B cell (primary cell): ENCODE data around the gene LEMD2. TPM values are rescaled to one million over a fixed set of nuclear protein-coding genes. Genes with fewer than 3 reads are reported as not detected.

Experiments used
- ATAC-seq: fragments of 200-7000 bp; cut with Tn5 transposase; one replicate; pipeline ENCODE4 v1.10.0; 2021; ENCODE audit warnings: low read depth, mild to moderate bottlenecking, moderate number of reproducible peaks, moderate library complexity
- CTCF ChIA-PET: fragments of 350-600 bp; sonication (Branson Sonifier 250); formaldehyde crosslinking; loops from one replicate; lab custom pipeline; 2021; ENCODE audit warnings: antibody characterized with exemption, inconsistent platforms; lab: Charles Lee
- POLR2A ChIA-PET: fragments of 350-600 bp; sonication (Branson Sonifier 250); formaldehyde crosslinking; loops from one replicate; lab custom pipeline; 2021; ENCODE audit warnings: antibody characterized with exemption; lab: Charles Lee
- DNase-seq: peaks from one replicate; pipeline ENCODE4 v3.0.0; 2013
- H2AFZ ChIP-seq: 2 replicates; pipeline ENCODE4 v1.6.1; 2012; ENCODE audit warnings: mild to moderate bottlenecking, low read depth, low read length; ENCODE audit not compliant: insufficient read depth, poor library complexity, severe bottlenecking
- H3K27ac ChIP-seq, 2 donors: 1 replicate in 1 of 2; 2 replicates in 1 of 2; pipeline ENCODE4 v1.5.1; 2012 to 2013; ENCODE audit warnings: low read length in 2 of 2, mild to moderate bottlenecking in 2 of 2, moderate library complexity in 1 of 2
- H3K27me3 ChIP-seq, 4 experiments: fragments of 200-600 bp in 1 of 4; sonication (generic) in 1 of 4; replicated peaks in 1 of 4; 1 replicate in 2 of 4; 2 replicates in 2 of 4; pipeline versions ENCODE4 v1.6.1 to v1.7.0; 2013 to 2016; ENCODE audit warnings: low read length in 3 of 4, mild to moderate bottlenecking in 2 of 4, mixed read lengths in 1 of 4, moderate library complexity in 1 of 4; ENCODE audit not compliant: insufficient read depth in 4 of 4, control insufficient read depth in 3 of 4; ENCODE audit errors: control extremely low read depth in 1 of 4
- H3K36me3 ChIP-seq, 2 experiments: replicated peaks in 1 of 2; 1 replicate in 1 of 2; 2 replicates in 1 of 2; pipeline versions ENCODE4 v1.6.1 to v1.7.1; 2013; ENCODE audit warnings: low read length in 1 of 2; ENCODE audit not compliant: insufficient read depth in 2 of 2, control insufficient read depth in 1 of 2; ENCODE audit errors: control extremely low read depth in 1 of 2, extremely low read depth in 1 of 2
- H3K4me1 ChIP-seq, 2 donors: fragments of 200-600 bp in 1 of 2; sonication (generic) in 1 of 2; 1 replicate in 1 of 2; 2 replicates in 1 of 2; pipeline versions ENCODE4 v1.5.1 to v1.6.1; 2013 to 2017; ENCODE audit warnings: low read length in 2 of 2; ENCODE audit not compliant: control insufficient read depth in 2 of 2, insufficient read depth in 2 of 2
- H3K4me2 ChIP-seq: replicated peaks from 2 replicates; pipeline ENCODE3; 2012; ENCODE audit warnings: mild to moderate bottlenecking, low read depth, low read length; ENCODE audit not compliant: poor library complexity, severe bottlenecking
- H3K4me3 ChIP-seq, 5 experiments: fragments of 200-600 bp in 1 of 5; sonication (generic) in 1 of 5; 1 replicate in 3 of 5; 2 replicates in 2 of 5; pipeline versions ENCODE4 v1.5.1 to v1.7.0; 2011 to 2016; ENCODE audit warnings: low read length in 4 of 5, mild to moderate bottlenecking in 4 of 5, low read depth in 2 of 5, control low read depth in 1 of 5, moderate library complexity in 1 of 5; ENCODE audit not compliant: insufficient read depth in 1 of 5; ENCODE audit errors: control extremely low read depth in 1 of 5, extremely low read depth in 1 of 5
- H3K79me2 ChIP-seq: fragments of 200-600 bp; sonication (generic); one replicate; pipeline ENCODE4 v1.6.0; 2016; ENCODE audit warnings: low read length; ENCODE audit not compliant: control insufficient read depth, insufficient read depth
- H3K9ac ChIP-seq: fragments of 200-600 bp; sonication (generic); 2 replicates; pipeline ENCODE4 v1.6.1; 2017; ENCODE audit warnings: mild to moderate bottlenecking, low read length, moderate library complexity
- H3K9me3 ChIP-seq, 3 donors: one replicate each; pipeline versions ENCODE4 v1.6.1 to v1.7.1; 2013; ENCODE audit warnings: low read length in 2 of 3; ENCODE audit not compliant: control insufficient read depth in 2 of 3, insufficient read depth in 1 of 3; ENCODE audit errors: control extremely low read depth in 1 of 3
- H4K20me1 ChIP-seq: 2 replicates; pipeline ENCODE4 v1.6.0; 2012; ENCODE audit warnings: mild to moderate bottlenecking, low read length; ENCODE audit not compliant: insufficient read depth, control insufficient read depth, poor library complexity, severe bottlenecking
- H3K27ac Mint-ChIP-seq: one replicate; pipeline ENCODE4 v1.8.0; 2021; ENCODE audit warnings: mixed read lengths
- H3K27me3 Mint-ChIP-seq: one replicate; pipeline ENCODE4 v1.8.0; 2021; ENCODE audit warnings: mixed read lengths
- H3K4me1 Mint-ChIP-seq: one replicate; pipeline ENCODE4 v1.8.0; 2021; ENCODE audit warnings: mixed read lengths
- H3K4me3 Mint-ChIP-seq: one replicate; pipeline ENCODE4 v1.8.0; 2021; ENCODE audit warnings: mixed read lengths
- H3K9me3 Mint-ChIP-seq: one replicate; pipeline ENCODE4 v1.8.0; 2022; ENCODE audit warnings: mixed read lengths; ENCODE audit not compliant: insufficient read depth
- EZH2 ChIP-seq: IDR thresholded peaks from 2 replicates; pipeline ENCODE4 v1.6.1; 2012; ENCODE audit warnings: borderline replicate concordance, low read depth, mild to moderate bottlenecking, moderate library complexity, low read length; ENCODE audit not compliant: insufficient read depth, poor library complexity, severe bottlenecking
- WGBS: methylation state at CpG from one replicate; pipeline ENCODE4 v1.1.5; 2013; ENCODE audit warnings: missing lambda C conversion rate; ENCODE audit not compliant: insufficient coverage; 5-methylcytosine and 5-hydroxymethylcytosine counted together
- intact Hi-C: fragments of 100-400 bp; cut with micrococcal nuclease; formaldehyde crosslinking; loops from one replicate; pipeline ENCODE4 v1.10.0; 2022
- polyA plus RNA-seq: library from polyadenylated mRNA; depleted of rRNA; stranded (reverse); fragments of >200 nt; gene quantifications from 2 replicates; pipeline ENCODE4 v1.2.3, GENCODE V29; 2012
- total RNA-seq, 2 donors: library from RNA; stranded (reverse); fragments of 120-200 nt in 1 of 2; gene quantifications; 1 replicate in 1 of 2; 2 replicates in 1 of 2; pipeline versions ENCODE4 v1.2.3 to v1.2.4, GENCODE V29; 2013 to 2022
- TF ChIP-seq, protein P1 (sequence below): fragments of 200-600 bp; IDR thresholded peaks from one replicate; pipeline ENCODE4 v1.8.0; 2022; ENCODE audit warnings: antibody characterized with exemption, mild to moderate bottlenecking

The LEMD2 gene
- total and polyA plus RNA-seq, 2 donors (not counting 1 experiment from before 2014, with no cell fraction given), result 58.7 to 113 TPM

- intact Hi-C loops, result no loop called here
- no CpG with 5 or more reads among the region's 7 CpGs for WGBS
- Histone ChIP-seq H3K4me2 (no peak overlapping the region), H3K27ac (no peak overlapping the region), H3K36me3 (no peaks in the 10 kb centered on the region), H3K79me2 (no peaks in the 10 kb centered on the region), H3K9me3 (no peaks in the 10 kb centered on the region), H3K4me1 (peaks cover 0 to 3% of the 10 kb centered on the region in 2 donors), H4K20me1 (no peaks in the 10 kb centered on the region), H3K4me3 (no peak overlapping the region), H3K27me3 (peaks cover 0 to 9% (median under 1%) of the 10 kb centered on the region in 4 experiments), H2AFZ (no peak overlapping the region), H3K9ac (no peak overlapping the region)
- peaks cover 3% of the 10 kb centered on the region for H3K4me1 Mint-ChIP-seq
- no peak overlapping the region for H3K27ac Mint-ChIP-seq
- H3K27me3 Mint-ChIP-seq, result peaks cover 30% of the 10 kb centered on the region
- DNase-seq (no peak), ATAC-seq (no peak)
- POLR2A ChIA-PET, result no interaction called here
- H3K9me3 Mint-ChIP-seq, result no peaks in the 10 kb centered on the region
- TF ChIP-seq, protein P1, sequence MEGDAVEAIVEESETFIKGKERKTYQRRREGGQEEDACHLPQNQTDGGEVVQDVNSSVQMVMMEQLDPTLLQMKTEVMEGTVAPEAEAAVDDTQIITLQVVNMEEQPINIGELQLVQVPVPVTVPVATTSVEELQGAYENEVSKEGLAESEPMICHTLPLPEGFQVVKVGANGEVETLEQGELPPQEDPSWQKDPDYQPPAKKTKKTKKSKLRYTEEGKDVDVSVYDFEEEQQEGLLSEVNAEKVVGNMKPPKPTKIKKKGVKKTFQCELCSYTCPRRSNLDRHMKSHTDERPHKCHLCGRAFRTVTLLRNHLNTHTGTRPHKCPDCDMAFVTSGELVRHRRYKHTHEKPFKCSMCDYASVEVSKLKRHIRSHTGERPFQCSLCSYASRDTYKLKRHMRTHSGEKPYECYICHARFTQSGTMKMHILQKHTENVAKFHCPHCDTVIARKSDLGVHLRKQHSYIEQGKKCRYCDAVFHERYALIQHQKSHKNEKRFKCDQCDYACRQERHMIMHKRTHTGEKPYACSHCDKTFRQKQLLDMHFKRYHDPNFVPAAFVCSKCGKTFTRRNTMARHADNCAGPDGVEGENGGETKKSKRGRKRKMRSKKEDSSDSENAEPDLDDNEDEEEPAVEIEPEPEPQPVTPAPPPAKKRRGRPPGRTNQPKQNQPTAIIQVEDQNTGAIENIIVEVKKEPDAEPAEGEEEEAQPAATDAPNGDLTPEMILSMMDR, result no peak
- TF ChIP-seq EZH2, result no peak
- no peak overlapping the region for H3K4me3 Mint-ChIP-seq
- CTCF ChIA-PET, result interaction anchor here (0.6 to 3.9 kb wide), 15 partner anchors 16 to 282 kb away, joined by 3 to 13 read pairs (median 4); partner anchors contain the start of genes BAK1 and UQCC2
Observed at GRCh38 chr6:33745548-33745947, 43.4 kb downstream of the LEMD2 start.

- no peaks in the 10 kb centered on the region for H3K9me3 ChIP-seq
- H3K4me3 ChIP-seq, result no peak overlapping the region
- no peaks in the 10 kb centered on the region for H4K20me1 ChIP-seq
- no peak overlapping the region for H3K4me3 Mint-ChIP-seq
- H3K4me1 ChIP-seq, result peaks cover 0 to 3% of the 10 kb centered on the region in 2 donors
- no peaks in the 10 kb centered on the region for H3K79me2 ChIP-seq
- H3K9ac ChIP-seq, result no peak overlapping the region
- no peaks in the 10 kb centered on the region for H3K9me3 Mint-ChIP-seq
- no peaks in the 10 kb centered on the region for H3K36me3 ChIP-seq
- H3K4me1 Mint-ChIP-seq, result peaks cover 3% of the 10 kb centered on the region
- intact Hi-C loops, result loop anchor here (1.0 kb wide), 4 partner anchors 34 to 409 kb away; partner anchors contain the start of gene UQCC2
- ATAC-seq, result no peak
- no peak for DNase-seq
- no peak overlapping the region for H3K4me2 ChIP-seq
- peaks cover 26% of the 10 kb centered on the region for H3K27me3 Mint-ChIP-seq
- ChIA-PET CTCF (interaction anchor here (0.8 to 4.1 kb wide), 21 partner anchors 16 to 410 kb away, joined by 3 to 27 read pairs (median 7); partner anchors contain the start of genes BAK1 and UQCC2), POLR2A (no interaction called here)
- H2AFZ ChIP-seq, result no peak overlapping the region
- 83% methylated on average over 13 of the region's 13 CpGs for WGBS
- no peak overlapping the region for H3K27ac Mint-ChIP-seq
- peaks cover 0 to 9% (median under 1%) of the 10 kb centered on the region in 4 experiments for H3K27me3 ChIP-seq
- TF ChIP-seq, protein P1, result no peak
- TF ChIP-seq EZH2, result no peak
- H3K27ac ChIP-seq, result no peak overlapping the region
Observed at GRCh38 chr6:33744895-33745546, 43.9 kb downstream of the LEMD2 start.
